ENCODE measurements around the gene VEPH1. TPM values are rescaled to one million over a fixed set of nuclear protein-coding genes. Genes with fewer than 3 reads are reported as not detected.

VEPH1 gene
- total and polyA plus RNA-seq, 9 of the 15 experiments (the other 6 are each of a cell fraction or from before 2014, with no cell fraction given), result 4.5 to 15.6 (median 5.8) TPM

GRCh38 chr3:157465741-157466140, 37.5 kb downstream of the VEPH1 start:
- Histone ChIP-seq H3K9me3 (replicated peaks; ENCODE audit: control insufficient read depth, insufficient read depth, low read depth, low read length) (no peaks in the 10 kb centered on the region), H2AFZ (ENCODE audit: low read depth, low read length) (no peak overlapping the region), H3K4me1 (replicated peaks in 1 of 2; ENCODE audit: control insufficient read depth in 2 of 2, insufficient read depth in 2 of 2, low read length in 2 of 2) (no peaks in the 10 kb centered on the region), H3K79me2 (ENCODE audit: control insufficient read depth, insufficient read depth, low read length) (no peaks in the 10 kb centered on the region), H3K27me3 (ENCODE audit: control insufficient read depth in 2 of 2, insufficient read depth in 2 of 2, low read length in 2 of 2) (no peaks in the 10 kb centered on the region; a peak in 1 of 5 replicates), H3K36me3 (ENCODE audit: control insufficient read depth, insufficient read depth, low read length) (no peaks in the 10 kb centered on the region), H4K20me1 (replicated peaks; ENCODE audit: control insufficient read depth, insufficient read depth, low read length) (no peaks in the 10 kb centered on the region), H3K4me2 (ENCODE audit: insufficient read depth, low read length) (no peak overlapping the region), H3K9ac (ENCODE audit: insufficient read depth in 1 of 2, low read depth in 2 of 2, low read length in 2 of 2) (no peak overlapping the region), H3K4me3 (no peak overlapping the region), H3K27ac (ENCODE audit: extremely low read depth, low read depth, low read length) (no peak overlapping the region), H3K9me1 (ENCODE audit: control insufficient read depth, insufficient read depth, low read length) (no peaks in the 10 kb centered on the region)
- no peak for TF ChIP-seq HNRNPH1 (optimal IDR thresholded peaks at IDR 0.05; ENCODE audit: low read depth, low read length)
- TF ChIP-seq PML (IDR thresholded peaks at IDR 0.05; ENCODE audit: low read length), result no peak
- TF ChIP-seq BCOR (IDR thresholded peaks at IDR 0.05), result no peak
- TF ChIP-seq ZNF512 (tag; IDR thresholded peaks at IDR 0.05), result no peak
- no peak for TF ChIP-seq ZNF444 (CRISPR knock-in tag; IDR thresholded peaks at IDR 0.05)
- TF ChIP-seq ZFP30 (CRISPR knock-in tag; IDR thresholded peaks at IDR 0.05; ENCODE audit: borderline replicate concordance), result no peak
- TF ChIP-seq ATF6 (CRISPR knock-in tag; IDR thresholded peaks at IDR 0.05), result no peak
- no peak for TF ChIP-seq ETV1 (tag; conservative IDR thresholded peaks at IDR 0.05; ENCODE audit: low read depth)
- no peak for TF ChIP-seq ZNF699 (CRISPR knock-in tag; IDR thresholded peaks at IDR 0.05; ENCODE audit: insufficient replicate concordance)
- TF ChIP-seq CTBP1 (IDR thresholded peaks at IDR 0.05; ENCODE audit: borderline replicate concordance), result no peak
- TF ChIP-seq ZNF253 (CRISPR knock-in tag; conservative IDR thresholded peaks at IDR 0.05), result no peak
- no peak for TF ChIP-seq ARID3B (CRISPR knock-in tag; IDR thresholded peaks at IDR 0.05; ENCODE audit: borderline replicate concordance)
- TF ChIP-seq JUND (IDR thresholded peaks at IDR 0.05; ENCODE audit: borderline replicate concordance, low read depth, low read length), result no peak
- TF ChIP-seq JUND (tag; IDR thresholded peaks at IDR 0.05; ENCODE audit: borderline replicate concordance, low read depth, low read length), result no peak
- no peak for TF ChIP-seq MITF (IDR thresholded peaks at IDR 0.05)
- TF ChIP-seq ZNF644 (tag; IDR thresholded peaks at IDR 0.05; ENCODE audit: low read depth), result no peak
- no peak for TF ChIP-seq MBD2 (IDR thresholded peaks at IDR 0.05; ENCODE audit: borderline replicate concordance, low read depth)
- no peak for FAIRE-seq
- no peak for ATAC-seq
- no peak for DNase-seq (ENCODE audit: extremely low read depth in 1 of 4, low spot score in 3 of 4)
- intact Hi-C loops (cut with micrococcal nuclease), result no loop called here
- WGBS (ENCODE audit: insufficient coverage, low coverage, missing lambda C conversion rate), result 0% methylated on average over 1 of the region's 1 CpG
- no TSS peak for BruUV-seq (replicated peaks)
- in situ Hi-C loops (cut with MboI), result no loop called here
- ChIA-PET POLR2A (interaction anchor here (1.0 kb wide), 1 partner anchor 13 kb away, joined by 4 read pairs; no protein-coding TSS in a partner anchor), CTCF (ENCODE audit: low intra/inter-chr PET ratio) (no interaction called here)
